Esophagus muscularis mucosa (tissue), 4 donors: Measurements from ENCODE around the gene USP10. TPM values are rescaled to one million over a fixed set of nuclear protein-coding genes. Genes with fewer than 3 reads are reported as not detected.
"Not testable (repeated sequence)": the region's sequence is repeated elsewhere in the genome, so short reads cannot be mapped to it uniquely, and the experiment has no call there.

ENCODE experiments used
- DNase-seq: peaks from one replicate; pipeline ENCODE4 v3.0.0-alpha.2; 2017; ENCODE audit errors: extremely low spot score
- H3K27ac ChIP-seq, 4 donors: fragments of 200-600 bp; sonication (generic); replicated peaks in 1 of 4; 1 replicate in 3 of 4; 2 replicates in 1 of 4; pipeline ENCODE4 v1.5.1; 2016 to 2019; ENCODE audit warnings: mild to moderate bottlenecking in 1 of 4
- H3K27me3 ChIP-seq, 4 donors: fragments of 200-600 bp; sonication (generic); one replicate each; pipeline versions ENCODE4 v1.5.1 to v1.6.0; 2016 to 2019
- H3K36me3 ChIP-seq, 4 donors: fragments of 200-600 bp; sonication (generic); one replicate each; pipeline ENCODE4 v1.5.1; 2016 to 2019
- H3K4me1 ChIP-seq, 4 donors: fragments of 200-600 bp; sonication (generic); one replicate each; pipeline ENCODE4 v1.5.1; 2016 to 2019
- H3K4me3 ChIP-seq, 4 donors: fragments of 200-600 bp; sonication (generic); 1 replicate in 2 of 4; 2 replicates in 2 of 4; pipeline ENCODE4 v1.5.1; 2016 to 2019; ENCODE audit warnings: mild to moderate bottlenecking in 4 of 4, moderate library complexity in 1 of 4
- H3K9me3 ChIP-seq, 4 donors: fragments of 200-600 bp; sonication (generic); 1 replicate in 3 of 4; 2 replicates in 1 of 4; pipeline ENCODE4 v1.5.1; 2016 to 2019
- EP300 ChIP-seq: sonication (generic); formaldehyde crosslinking; IDR thresholded peaks from one replicate; pipeline ENCODE4 v1.6.1; 2017; ENCODE audit warnings: antibody characterized with exemption
- POLR2A ChIP-seq: fragments of 450-650 bp; IDR thresholded peaks from one replicate; pipeline ENCODE4 v1.6.1; 2017; ENCODE audit warnings: antibody characterized with exemption, moderate library complexity, mild to moderate bottlenecking, low read depth
- POLR2AphosphoS5 ChIP-seq, 2 donors: sonication (generic); formaldehyde crosslinking; IDR thresholded peaks; one replicate each; pipeline ENCODE4 v1.6.1; 2017; ENCODE audit warnings: antibody characterized with exemption in 2 of 2
- WGBS: methylation state at CpG from one replicate; pipeline ENCODE4 v1.1.5; 2018; 5-methylcytosine and 5-hydroxymethylcytosine counted together
- intact Hi-C: fragments of 100-400 bp; cut with DNase I; formaldehyde crosslinking; loops from one replicate; pipeline ENCODE4 v1.15.1; 2023
- total RNA-seq, 4 donors: library from RNA; depleted of rRNA; stranded (reverse); fragments of >200 nt; gene quantifications; one replicate each; pipeline versions ENCODE4 v1.1.0 to v1.2.1, GENCODE V29; 2016
- TF ChIP-seq, protein P1 (sequence below), 3 experiments: fragments of 200-600 bp in 2 of 3; fragments of 450-650 bp in 1 of 3; sonication (generic) in 2 of 3; IDR thresholded peaks; one replicate each; pipeline ENCODE4 v1.5.1; 2017 to 2019; ENCODE audit warnings: antibody characterized with exemption in 3 of 3, mild to moderate bottlenecking in 2 of 3, moderate library complexity in 1 of 3

USP10 gene
- total RNA-seq, 4 donors from 2014 or later, result 45.3 to 71.2 (median 59.3) TPM

DNA sequence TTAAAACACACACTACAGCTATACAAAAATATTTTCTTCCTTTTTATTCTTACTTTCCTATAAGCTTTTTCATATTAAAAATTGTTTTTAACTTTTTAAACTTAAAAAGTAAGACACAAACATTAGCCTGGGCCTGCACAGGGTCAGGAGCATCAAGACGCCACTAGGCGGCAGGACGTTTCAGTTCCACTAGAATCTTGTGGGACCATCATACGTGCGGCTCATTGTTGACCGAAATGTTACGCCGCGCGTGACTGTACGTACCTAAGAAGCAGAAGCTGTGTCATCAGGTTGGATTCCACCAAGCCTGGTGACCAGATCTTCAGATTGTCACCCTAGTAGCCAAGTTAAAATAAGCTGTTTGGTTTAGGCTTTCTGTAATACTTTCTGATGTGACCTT lies 47.1 kb downstream of the USP10 start:
- TF ChIP-seq, protein P1, sequence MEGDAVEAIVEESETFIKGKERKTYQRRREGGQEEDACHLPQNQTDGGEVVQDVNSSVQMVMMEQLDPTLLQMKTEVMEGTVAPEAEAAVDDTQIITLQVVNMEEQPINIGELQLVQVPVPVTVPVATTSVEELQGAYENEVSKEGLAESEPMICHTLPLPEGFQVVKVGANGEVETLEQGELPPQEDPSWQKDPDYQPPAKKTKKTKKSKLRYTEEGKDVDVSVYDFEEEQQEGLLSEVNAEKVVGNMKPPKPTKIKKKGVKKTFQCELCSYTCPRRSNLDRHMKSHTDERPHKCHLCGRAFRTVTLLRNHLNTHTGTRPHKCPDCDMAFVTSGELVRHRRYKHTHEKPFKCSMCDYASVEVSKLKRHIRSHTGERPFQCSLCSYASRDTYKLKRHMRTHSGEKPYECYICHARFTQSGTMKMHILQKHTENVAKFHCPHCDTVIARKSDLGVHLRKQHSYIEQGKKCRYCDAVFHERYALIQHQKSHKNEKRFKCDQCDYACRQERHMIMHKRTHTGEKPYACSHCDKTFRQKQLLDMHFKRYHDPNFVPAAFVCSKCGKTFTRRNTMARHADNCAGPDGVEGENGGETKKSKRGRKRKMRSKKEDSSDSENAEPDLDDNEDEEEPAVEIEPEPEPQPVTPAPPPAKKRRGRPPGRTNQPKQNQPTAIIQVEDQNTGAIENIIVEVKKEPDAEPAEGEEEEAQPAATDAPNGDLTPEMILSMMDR (IDR thresholded peaks at IDR 0.05), result peak in 2 of 3 experiments; percentile 21
- TF ChIP-seq EP300 (no peak), POLR2AphosphoS5 (IDR thresholded peaks at IDR 0.05) (no peak), POLR2A (no peak)
- 94% methylated on average over 11 of the region's 11 CpGs for WGBS
- intact Hi-C loops, result no loop called here
- H3K27me3 ChIP-seq, result no peaks in the 10 kb centered on the region
- H3K9me3 ChIP-seq, result no peaks in the 10 kb centered on the region
- no peak overlapping the region for H3K4me3 ChIP-seq
- DNase-seq, result no peak
- H3K27ac ChIP-seq, result peak overlapping the region in 2 of 4 donors; percentile 28 to 33
- peaks cover 0 to 22% (median 15%) of the 10 kb centered on the region in 4 donors for H3K36me3 ChIP-seq
- peaks cover 13 to 52% (median 44%) of the 10 kb centered on the region in 4 donors for H3K4me1 ChIP-seq

DNA sequence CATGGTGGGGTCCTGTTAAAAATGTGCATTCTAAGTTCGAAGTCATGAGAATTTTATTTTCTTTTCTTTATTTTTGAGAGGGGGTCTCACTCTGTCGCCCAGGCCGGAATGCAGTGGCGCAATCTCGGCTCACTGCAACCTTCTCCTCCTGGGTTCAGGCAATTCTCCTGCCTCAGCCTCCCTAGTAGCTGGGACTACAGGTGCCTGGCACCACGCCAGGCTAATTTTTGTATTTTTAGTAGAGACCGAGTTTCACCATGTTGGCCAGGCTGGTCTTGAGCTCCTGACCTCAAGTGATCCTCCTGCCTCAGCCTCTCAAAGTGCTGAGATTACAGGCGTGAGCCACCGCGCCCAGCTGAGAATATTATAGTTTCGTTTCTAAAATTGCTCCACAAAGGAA lies 48.4 kb downstream of the USP10 start:
- H3K9me3 ChIP-seq, H3K27me3 ChIP-seq, intact Hi-C loops, DNase-seq, H3K4me3 ChIP-seq: not testable (repeated sequence)
- peaks cover 6 to 52% (median 42%) of the 10 kb centered on the region in 4 donors for H3K4me1 ChIP-seq
- H3K36me3 ChIP-seq, result peaks cover 0 to 22% (median 15%) of the 10 kb centered on the region in 4 donors
- H3K27ac ChIP-seq, result peak overlapping the region; percentile 74 to 82 (median 79)
- 92% methylated on average over 11 of the region's 11 CpGs for WGBS

DNA sequence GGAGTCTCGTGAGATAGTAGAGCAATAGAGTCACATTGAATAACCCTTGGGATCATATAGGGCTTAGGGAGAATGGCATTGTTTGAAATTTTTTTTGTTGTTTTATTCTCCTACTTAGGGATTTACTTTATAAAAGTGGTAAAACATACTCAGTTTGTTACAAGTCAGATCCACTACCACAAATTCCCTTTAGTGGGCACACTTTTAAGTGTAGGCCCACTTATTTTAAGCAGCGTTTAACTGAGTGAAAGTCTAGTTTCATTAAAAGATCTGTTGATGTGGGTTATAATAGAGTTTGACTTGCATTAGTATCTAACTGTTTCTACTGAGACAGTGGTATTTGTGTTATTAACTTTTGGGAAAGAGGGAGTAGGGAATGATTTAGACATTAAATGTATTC lies 49.3 kb downstream of the USP10 start:
- intact Hi-C loops, result no loop called here
- no peak overlapping the region for H3K4me3 ChIP-seq
- no peaks in the 10 kb centered on the region for H3K9me3 ChIP-seq
- 78% methylated on average over 2 of the region's 2 CpGs for WGBS
- H3K27ac ChIP-seq, result peak overlapping the region; percentile 74 to 82 (median 79)
- H3K4me1 ChIP-seq, result peaks cover 14 to 59% (median 49%) of the 10 kb centered on the region in 4 donors
- no peaks in the 10 kb centered on the region for H3K27me3 ChIP-seq
- peaks cover 0 to 22% (median 15%) of the 10 kb centered on the region in 4 donors for H3K36me3 ChIP-seq
- TF ChIP-seq EP300 (no peak), POLR2A (no peak)
- TF ChIP-seq, protein P1 (IDR thresholded peaks at IDR 0.05), result peak in 1 of 3 experiments; percentile 3
- DNase-seq, result no peak

DNA sequence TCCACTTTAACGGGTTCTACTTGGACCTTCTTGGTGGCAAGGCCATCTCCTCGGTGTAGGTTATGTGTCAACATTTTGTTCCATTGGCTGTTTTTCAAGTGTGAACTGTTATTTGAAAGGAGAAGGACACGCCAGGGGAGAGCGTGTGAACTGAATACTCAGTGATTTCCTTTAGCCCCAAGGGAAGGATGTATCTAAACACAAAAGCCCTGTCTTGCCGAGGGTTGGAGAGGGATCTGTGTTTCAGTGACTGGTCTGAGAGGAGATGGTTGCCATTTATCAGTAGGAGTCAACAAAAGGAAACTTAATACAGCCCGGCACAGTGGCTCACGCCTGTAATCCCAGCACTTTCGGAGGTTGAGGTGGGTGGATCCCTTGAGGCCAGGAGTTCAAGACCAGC lies 50.0 kb downstream of the USP10 start:
- Histone ChIP-seq H3K9me3 (no peaks in the 10 kb centered on the region), H3K27me3 (no peaks in the 10 kb centered on the region), H3K36me3 (peaks cover 0 to 19% (median 13%) of the 10 kb centered on the region in 4 donors), H3K4me3 (no peak overlapping the region), H3K4me1 (peaks cover 21 to 67% (median 57%) of the 10 kb centered on the region in 4 donors), H3K27ac (peak overlapping the region; percentile 74 to 82 (median 79))
- DNase-seq, result no peak
- WGBS, result 45% methylated on average over 8 of the region's 8 CpGs
- TF ChIP-seq, protein P1 (IDR thresholded peaks at IDR 0.05), result no peak
- no peak for TF ChIP-seq POLR2A
- no peak for TF ChIP-seq EP300
- TF ChIP-seq POLR2AphosphoS5 (IDR thresholded peaks at IDR 0.05), result peak in 1 of 2 donors; percentile 6
- intact Hi-C loops, result loop anchor here (5.0 kb wide), 2 partner anchors 97 to 222 kb away; no protein-coding TSS in a partner anchor

DNA sequence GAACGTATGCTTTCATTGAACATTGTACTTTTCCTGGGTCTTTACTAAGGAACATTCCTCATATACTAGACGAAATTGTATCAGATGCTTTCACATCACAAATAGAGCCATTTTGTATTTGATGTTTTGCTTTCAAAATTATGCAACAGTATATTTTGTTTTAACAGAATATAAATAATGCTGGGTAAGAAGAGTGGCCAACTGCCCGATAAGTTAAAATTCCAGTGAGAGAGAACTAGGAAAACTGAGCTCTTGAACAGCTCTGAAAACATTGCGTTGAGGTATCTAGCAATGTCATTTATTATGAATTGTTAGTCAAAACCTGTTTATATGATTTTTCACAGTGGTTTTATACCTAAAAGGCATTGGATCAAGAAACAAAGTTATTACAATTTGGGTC lies 50.8 kb downstream of the USP10 start:
- 68% methylated on average over 4 of the region's 4 CpGs for WGBS
- Histone ChIP-seq H3K27ac (peak overlapping the region; percentile 74 to 82 (median 79)), H3K9me3 (no peaks in the 10 kb centered on the region), H3K27me3 (no peaks in the 10 kb centered on the region), H3K4me1 (peaks cover 29 to 74% (median 64%) of the 10 kb centered on the region in 4 donors), H3K36me3 (peaks cover 0 to 11% (median 7%) of the 10 kb centered on the region in 4 donors), H3K4me3 (no peak overlapping the region)
- intact Hi-C loops, result loop anchor here (5.0 kb wide), 2 partner anchors 97 to 222 kb away; no protein-coding TSS in a partner anchor
- no peak for DNase-seq
- no peak for TF ChIP-seq EP300
- no peak for TF ChIP-seq POLR2AphosphoS5 (IDR thresholded peaks at IDR 0.05)
- TF ChIP-seq POLR2A, result no peak
- TF ChIP-seq, protein P1 (IDR thresholded peaks at IDR 0.05), result no peak
